Tongue (tissue), 3 donors: ENCODE data around the gene GPRC5B. TPM values are rescaled to one million over a fixed set of nuclear protein-coding genes. Genes with fewer than 3 reads are reported as not detected.

ENCODE experiments used
- DNase-seq: peaks from one replicate; pipeline ENCODE4 v3.0.0-alpha.2; 2015
- small RNA-seq: library from RNA; depleted of rRNA; stranded (forward); fragments of <200 nt; gene quantifications from one replicate; pipeline ENCODE3, GENCODE V24; 2014; ENCODE audit warnings: low replicate concordance
- total RNA-seq: library from RNA; depleted of rRNA; stranded (reverse); fragments of >200 nt; gene quantifications from one replicate; pipeline ENCODE4 v1.2.3, GENCODE V29; 2014

The GPRC5B gene
- total RNA-seq, 1 donor from 2014 or later: 60.0 TPM

DNA sequence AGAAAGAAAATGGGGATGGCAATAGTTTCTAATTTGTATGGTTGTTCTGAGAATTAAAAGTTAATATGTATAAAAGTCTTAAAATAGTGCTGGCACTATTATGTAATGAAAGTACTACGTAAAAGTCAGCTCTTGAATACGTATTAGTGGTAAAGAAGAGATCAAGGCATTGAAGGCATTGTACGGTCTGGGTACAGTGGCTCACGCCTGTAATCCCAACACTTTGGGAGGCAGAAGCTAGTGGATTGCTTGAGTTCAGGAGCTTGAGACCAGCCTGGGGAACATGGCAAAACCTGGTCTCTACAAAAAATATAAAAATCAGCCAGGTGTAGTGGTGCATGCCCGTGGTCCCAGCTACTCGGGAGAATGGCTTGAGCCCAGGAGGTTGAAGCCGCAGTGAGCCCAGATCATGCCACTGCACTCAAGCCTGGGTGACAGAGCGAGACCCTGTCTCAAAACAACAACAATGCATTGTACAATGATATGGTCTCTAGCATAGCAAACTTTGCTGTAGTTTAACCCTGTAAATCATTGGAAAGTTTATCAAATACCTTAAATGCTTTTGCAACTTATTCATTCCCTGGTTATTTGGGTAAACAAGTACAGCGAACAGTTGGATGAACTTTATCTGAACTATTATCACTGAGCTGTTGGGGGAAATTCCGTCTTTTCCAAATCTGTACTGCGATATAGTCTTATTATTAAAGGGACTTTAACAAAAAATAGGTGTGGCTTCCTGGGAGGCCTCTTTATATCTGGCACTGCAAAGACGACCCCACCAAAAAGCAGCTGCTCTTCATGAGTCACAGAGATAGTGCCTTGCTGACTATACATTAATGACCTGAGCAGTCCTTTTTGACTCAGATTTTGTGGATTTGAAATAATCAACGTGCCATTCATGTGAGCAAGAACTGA, 73.6 kb downstream of the GPRC5B start:
- no peak for DNase-seq

DNA sequence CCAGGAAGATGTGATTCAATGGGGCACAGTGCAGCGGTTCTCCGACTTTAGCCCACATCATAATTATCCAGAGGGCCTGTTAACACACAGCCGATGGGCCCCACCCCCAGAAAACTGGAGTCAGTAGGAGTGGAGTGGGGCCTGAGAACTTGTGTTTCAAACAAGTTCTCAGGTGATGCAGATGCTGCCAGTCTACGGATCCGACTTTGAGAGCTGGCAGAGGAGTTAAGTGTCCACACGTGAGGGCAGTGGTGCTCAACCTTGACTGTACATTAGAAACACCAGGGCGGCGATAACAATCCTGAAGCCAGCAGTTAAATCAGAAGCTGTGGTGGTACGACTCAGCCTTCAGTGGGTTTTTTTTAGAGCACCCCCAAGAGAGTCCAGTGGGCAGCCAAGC, 75.0 kb downstream of the GPRC5B start:
- DNase-seq: no peak

DNA sequence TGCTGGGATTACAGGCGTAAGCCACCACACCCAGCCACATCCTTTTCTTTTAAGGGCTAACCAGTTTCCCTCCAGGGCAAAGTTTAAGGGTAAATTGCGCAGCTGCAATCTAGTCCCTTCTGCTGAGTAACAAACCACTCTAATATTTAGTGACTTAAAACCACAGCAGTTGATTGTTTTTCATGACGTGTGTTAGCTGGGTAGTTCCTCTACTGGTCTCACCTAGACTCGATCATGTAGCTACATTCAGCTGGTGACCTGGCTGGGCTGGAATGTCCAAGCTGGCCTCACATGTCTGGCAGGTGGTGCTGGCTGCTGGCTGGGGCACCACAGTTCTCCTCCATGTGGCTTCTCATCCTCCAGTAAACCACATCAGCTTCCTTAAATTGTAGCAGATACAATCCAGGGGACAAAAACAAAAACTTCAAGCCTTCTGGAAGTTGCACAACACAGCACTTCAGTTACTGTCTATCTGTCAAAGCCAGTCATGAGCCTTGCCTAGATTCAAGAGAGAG, 75.5 kb downstream of the GPRC5B start:
- no peak for DNase-seq

DNA sequence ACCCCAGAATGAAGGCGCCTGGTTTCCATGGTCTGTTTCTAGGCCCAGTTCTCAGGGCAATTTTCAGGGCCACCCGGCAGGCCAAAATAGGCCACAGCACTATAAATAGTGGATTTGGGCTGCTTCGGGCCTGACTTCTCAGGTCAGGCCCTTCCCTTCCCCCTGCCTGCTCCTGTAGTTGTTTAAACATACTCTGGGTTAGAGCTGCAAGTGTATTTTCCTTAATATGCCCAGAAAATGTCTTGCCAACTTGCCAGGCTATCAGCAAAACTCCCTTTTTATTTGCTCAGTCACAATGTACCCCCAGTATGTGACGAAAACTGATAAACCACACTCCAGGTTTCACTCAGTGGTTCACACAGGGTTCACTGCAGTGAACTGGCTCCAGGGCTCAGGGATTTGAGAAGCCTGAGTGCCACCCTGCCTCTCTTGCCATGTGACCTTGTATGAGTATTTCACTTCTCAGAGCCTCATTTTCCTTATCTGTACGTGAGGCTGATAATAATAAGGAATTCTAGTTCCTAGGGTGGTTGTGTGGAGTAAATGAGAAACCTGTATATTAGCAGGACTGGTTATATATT, 76.5 kb downstream of the GPRC5B start:
- no peak for DNase-seq

Small RNAs within 50 kb of the gene (small RNA-seq; reads per million reads assigned to genes)
- gene LARP7P2: not detected

Other genes with a start within 250 kb of the GPRC5B start
- 14.4 TPM for gene KNOP1, start 166.6 kb downstream of the GPRC5B start, total RNA-seq
- 19.4 TPM for gene IQCK, start 166.6 kb downstream of the GPRC5B start, total RNA-seq
- gene GPR139, start 189.0 kb upstream of the GPRC5B start, total RNA-seq: not detected